ENCODE measurements around the gene SMIM45.
A peak's percentile ranks its signal among the peaks of the same experiment; 100 is the strongest.

Gene SMIM45

DNA sequence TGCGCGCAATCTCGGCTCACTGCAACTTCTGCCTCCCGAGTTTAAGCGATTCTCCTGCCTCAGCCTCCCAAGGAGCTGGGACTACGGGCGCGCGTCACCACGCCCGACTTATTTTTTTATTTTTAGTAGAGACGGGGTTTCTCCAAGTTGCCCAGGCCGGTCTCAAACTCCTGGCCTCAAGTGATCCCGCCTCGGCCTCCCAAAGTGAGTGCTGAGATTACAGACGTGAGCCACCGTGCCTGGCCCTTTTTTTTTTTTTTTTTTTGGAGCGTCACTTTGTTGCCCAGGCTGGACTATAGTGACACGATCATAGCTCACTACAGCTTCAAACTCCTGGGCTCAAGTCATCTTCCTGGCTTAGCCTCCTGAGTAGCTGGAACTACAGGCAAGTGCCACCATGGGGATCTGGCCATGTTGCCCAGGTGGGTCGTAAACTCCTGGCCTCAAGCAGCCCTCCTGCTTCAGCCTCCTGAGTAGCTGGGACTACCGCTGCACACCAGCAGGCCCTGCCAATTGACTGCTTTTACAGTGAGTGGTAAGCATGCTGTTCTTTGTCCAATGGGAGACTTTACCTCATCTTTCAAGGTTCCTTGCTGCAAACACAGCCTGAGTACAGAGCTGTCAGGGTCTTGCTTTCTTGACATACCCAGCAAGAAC lies 4.4 kb upstream of the SMIM45 start:
- POLR2A ChIA-PET: interaction anchor here (0.5 to 2.5 kb wide), 29 partner anchors 8 to 667 kb away, joined by 3 to 31 read pairs (median 6); partner anchors contain the start of genes CCDC134, NAGA, NDUFA6 and PMM1
- peak overlapping the region; percentile 68; the same call in 1 of the 2 replicates for H3K4me3 ChIP-seq (ENCODE audit: low read depth, low read length)
- no peaks in the 10 kb centered on the region for H3K9me3 ChIP-seq (ENCODE audit: control insufficient read depth, insufficient read depth, low read depth, low read length)
- no peaks in the 10 kb centered on the region for H3K4me1 ChIP-seq (ENCODE audit: control insufficient read depth, insufficient read depth, low read length)
- peak overlapping the region; percentile 90; the same call in 1 of the 2 replicates for H3K27ac ChIP-seq (ENCODE audit: extremely low read depth, low read depth, low read length)
- CTCF ChIA-PET: interaction anchor here (0.9 to 3.2 kb wide), 11 partner anchors 10 to 496 kb away, joined by 3 to 26 read pairs (median 4); no protein-coding TSS in a partner anchor
- TF ChIP-seq ZNF266 (tag by site-specific recombination; IDR thresholded peaks at IDR 0.05; ENCODE audit: low read depth) (no peak), ZNF626 (tag by site-specific recombination; IDR thresholded peaks at IDR 0.05) (no peak), ZNF223 (tag by site-specific recombination; IDR thresholded peaks at IDR 0.05) (no peak), YY2 (tag by site-specific recombination; IDR thresholded peaks at IDR 0.05) (no peak), OSR2 (tag by site-specific recombination; IDR thresholded peaks at IDR 0.05) (peak; percentile 85), ZBTB7A (tag by site-specific recombination; IDR thresholded peaks at IDR 0.05; ENCODE audit: low read depth) (no peak), SP2 (tag by site-specific recombination; IDR thresholded peaks at IDR 0.05) (peak; percentile 15; the same call in 1 of the 2 replicates), ZNF121 (tag by site-specific recombination; IDR thresholded peaks at IDR 0.05) (peak; percentile 85), ZNF366 (tag by site-specific recombination; conservative IDR thresholded peaks at IDR 0.05) (no peak), ZIC2 (tag by site-specific recombination; IDR thresholded peaks at IDR 0.05) (peak; percentile 67), GLI4 (tag by site-specific recombination; IDR thresholded peaks at IDR 0.05) (no peak), ZNF324 (tag by site-specific recombination; IDR thresholded peaks at IDR 0.05) (no peak), ZNF214 (tag by site-specific recombination; IDR thresholded peaks at IDR 0.05; ENCODE audit: borderline replicate concordance) (no peak), ZNF335 (tag by site-specific recombination; conservative IDR thresholded peaks at IDR 0.05) (no peak), GFI1B (tag by site-specific recombination; IDR thresholded peaks at IDR 0.05) (no peak), ZBTB17 (tag by site-specific recombination; IDR thresholded peaks at IDR 0.05) (peak; percentile 55; the same call in 1 of the 2 replicates)
- TF ChIP-seq, protein P1, sequence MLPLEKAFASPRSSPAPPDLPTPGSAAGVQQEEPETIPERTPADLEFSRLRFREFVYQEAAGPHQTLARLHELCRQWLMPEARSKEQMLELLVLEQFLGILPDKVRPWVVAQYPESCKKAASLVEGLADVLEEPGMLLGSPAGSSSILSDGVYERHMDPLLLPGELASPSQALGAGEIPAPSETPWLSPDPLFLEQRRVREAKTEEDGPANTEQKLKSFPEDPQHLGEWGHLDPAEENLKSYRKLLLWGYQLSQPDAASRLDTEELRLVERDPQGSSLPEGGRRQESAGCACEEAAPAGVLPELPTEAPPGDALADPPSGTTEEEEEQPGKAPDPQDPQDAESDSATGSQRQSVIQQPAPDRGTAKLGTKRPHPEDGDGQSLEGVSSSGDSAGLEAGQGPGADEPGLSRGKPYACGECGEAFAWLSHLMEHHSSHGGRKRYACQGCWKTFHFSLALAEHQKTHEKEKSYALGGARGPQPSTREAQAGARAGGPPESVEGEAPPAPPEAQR (tag by site-specific recombination; IDR thresholded peaks at IDR 0.05): no peak
- TF ChIP-seq, protein P2, sequence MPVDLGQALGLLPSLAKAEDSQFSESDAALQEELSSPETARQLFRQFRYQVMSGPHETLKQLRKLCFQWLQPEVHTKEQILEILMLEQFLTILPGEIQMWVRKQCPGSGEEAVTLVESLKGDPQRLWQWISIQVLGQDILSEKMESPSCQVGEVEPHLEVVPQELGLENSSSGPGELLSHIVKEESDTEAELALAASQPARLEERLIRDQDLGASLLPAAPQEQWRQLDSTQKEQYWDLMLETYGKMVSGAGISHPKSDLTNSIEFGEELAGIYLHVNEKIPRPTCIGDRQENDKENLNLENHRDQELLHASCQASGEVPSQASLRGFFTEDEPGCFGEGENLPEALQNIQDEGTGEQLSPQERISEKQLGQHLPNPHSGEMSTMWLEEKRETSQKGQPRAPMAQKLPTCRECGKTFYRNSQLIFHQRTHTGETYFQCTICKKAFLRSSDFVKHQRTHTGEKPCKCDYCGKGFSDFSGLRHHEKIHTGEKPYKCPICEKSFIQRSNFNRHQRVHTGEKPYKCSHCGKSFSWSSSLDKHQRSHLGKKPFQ (tag by site-specific recombination; IDR thresholded peaks at IDR 0.05): 0 out of 2 replicates have a peak, but pooled peaks have one; percentile 4
- peaks cover 22 to 32% of the 10 kb centered on the region in 2 experiments; a peak in 2 of 3 replicates for H3K36me3 ChIP-seq (ENCODE audit: control insufficient read depth in 2 of 2, insufficient read depth in 1 of 2, low read length in 2 of 2)

DNA sequence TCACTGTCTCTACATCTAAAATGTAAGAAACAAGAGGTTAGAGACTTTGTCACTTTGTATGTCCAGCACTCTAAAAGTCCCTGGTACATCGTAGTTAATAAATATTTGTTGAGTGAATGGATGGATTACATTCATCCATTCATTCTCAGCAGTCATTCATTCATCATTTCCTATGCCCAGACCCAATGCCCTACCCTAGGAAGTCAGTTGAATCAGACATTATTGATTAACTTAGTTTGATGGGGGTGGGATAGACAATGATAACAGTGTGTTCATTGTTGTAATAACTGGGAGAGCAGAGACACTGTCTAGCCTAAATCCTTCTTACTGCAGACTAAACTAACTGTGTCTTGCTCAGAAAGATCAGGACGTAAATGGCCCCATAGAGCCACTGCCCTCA lies 3.8 kb upstream of the SMIM45 start:
- Histone ChIP-seq H3K9me3 (ENCODE audit: control insufficient read depth, insufficient read depth, low read depth, low read length) (no peaks in the 10 kb centered on the region), H3K4me1 (ENCODE audit: control insufficient read depth, insufficient read depth, low read length) (no peaks in the 10 kb centered on the region), H3K36me3 (ENCODE audit: control insufficient read depth in 2 of 2, insufficient read depth in 1 of 2, low read length in 2 of 2) (peaks cover 18 to 27% of the 10 kb centered on the region in 2 experiments; a peak in 2 of 3 replicates), H3K4me3 (ENCODE audit: low read depth, low read length) (no peak overlapping the region), H3K27ac (ENCODE audit: extremely low read depth, low read depth, low read length) (no peak overlapping the region)
- POLR2A ChIA-PET: interaction anchor here (0.6 to 2.5 kb wide), 3 partner anchors 9 to 238 kb away, joined by 4 to 17 read pairs (median 7); partner anchors contain the start of gene SMDT1
- CTCF ChIA-PET: interaction anchor here (0.7 to 3.2 kb wide), 6 partner anchors 9 to 490 kb away, joined by 3 to 26 read pairs (median 4); no protein-coding TSS in a partner anchor
- TF ChIP-seq ZFP69B (tag by site-specific recombination; IDR thresholded peaks at IDR 0.05) (no peak), ZNF654 (tag by site-specific recombination; IDR thresholded peaks at IDR 0.05; ENCODE audit: low read depth) (no peak), ZNF214 (tag by site-specific recombination; IDR thresholded peaks at IDR 0.05; ENCODE audit: borderline replicate concordance) (no peak), ZEB2 (tag by site-specific recombination; IDR thresholded peaks at IDR 0.05) (no peak), ZNF558 (tag by site-specific recombination; IDR thresholded peaks at IDR 0.05) (no peak), ZNF302 (tag by site-specific recombination; IDR thresholded peaks at IDR 0.05; ENCODE audit: low read depth) (no peak), RBAK (tag by site-specific recombination; IDR thresholded peaks at IDR 0.05) (no peak)
- TF ChIP-seq, protein P3, sequence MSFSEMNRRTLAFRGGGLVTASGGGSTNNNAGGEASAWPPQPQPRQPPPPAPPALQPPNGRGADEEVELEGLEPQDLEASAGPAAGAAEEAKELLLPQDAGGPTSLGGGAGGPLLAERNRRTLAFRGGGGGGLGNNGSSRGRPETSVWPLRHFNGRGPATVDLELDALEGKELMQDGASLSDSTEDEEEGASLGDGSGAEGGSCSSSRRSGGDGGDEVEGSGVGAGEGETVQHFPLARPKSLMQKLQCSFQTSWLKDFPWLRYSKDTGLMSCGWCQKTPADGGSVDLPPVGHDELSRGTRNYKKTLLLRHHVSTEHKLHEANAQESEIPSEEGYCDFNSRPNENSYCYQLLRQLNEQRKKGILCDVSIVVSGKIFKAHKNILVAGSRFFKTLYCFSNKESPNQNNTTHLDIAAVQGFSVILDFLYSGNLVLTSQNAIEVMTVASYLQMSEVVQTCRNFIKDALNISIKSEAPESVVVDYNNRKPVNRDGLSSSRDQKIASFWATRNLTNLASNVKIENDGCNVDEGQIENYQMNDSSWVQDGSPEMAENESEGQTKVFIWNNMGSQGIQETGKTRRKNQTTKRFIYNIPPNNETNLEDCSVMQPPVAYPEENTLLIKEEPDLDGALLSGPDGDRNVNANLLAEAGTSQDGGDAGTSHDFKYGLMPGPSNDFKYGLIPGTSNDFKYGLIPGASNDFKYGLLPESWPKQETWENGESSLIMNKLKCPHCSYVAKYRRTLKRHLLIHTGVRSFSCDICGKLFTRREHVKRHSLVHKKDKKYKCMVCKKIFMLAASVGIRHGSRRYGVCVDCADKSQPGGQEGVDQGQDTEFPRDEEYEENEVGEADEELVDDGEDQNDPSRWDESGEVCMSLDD (tag by site-specific recombination; IDR thresholded peaks at IDR 0.05): no peak
- TF ChIP-seq, protein P4, sequence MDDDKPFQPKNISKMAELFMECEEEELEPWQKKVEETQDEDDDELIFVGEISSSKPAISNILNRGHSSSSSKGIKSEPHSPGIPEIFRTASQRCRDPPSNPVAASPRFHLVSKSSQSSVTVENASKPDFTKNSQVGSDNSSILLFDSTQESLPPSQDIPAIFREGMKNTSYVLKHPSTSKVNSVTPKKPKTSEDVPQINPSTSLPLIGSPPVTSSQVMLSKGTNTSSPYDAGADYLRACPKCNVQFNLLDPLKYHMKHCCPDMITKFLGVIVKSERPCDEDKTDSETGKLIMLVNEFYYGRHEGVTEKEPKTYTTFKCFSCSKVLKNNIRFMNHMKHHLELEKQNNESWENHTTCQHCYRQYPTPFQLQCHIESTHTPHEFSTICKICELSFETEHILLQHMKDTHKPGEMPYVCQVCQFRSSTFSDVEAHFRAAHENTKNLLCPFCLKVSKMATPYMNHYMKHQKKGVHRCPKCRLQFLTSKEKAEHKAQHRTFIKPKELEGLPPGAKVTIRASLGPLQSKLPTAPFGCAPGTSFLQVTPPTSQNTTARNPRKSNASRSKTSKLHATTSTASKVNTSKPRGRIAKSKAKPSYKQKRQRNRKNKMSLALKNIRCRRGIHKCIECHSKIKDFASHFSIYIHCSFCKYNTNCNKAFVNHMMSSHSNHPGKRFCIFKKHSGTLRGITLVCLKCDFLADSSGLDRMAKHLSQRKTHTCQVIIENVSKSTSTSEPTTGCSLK (tag by site-specific recombination; IDR thresholded peaks at IDR 0.05): no peak
